Measurements from ENCODE around the gene IGFL2.

DNA sequence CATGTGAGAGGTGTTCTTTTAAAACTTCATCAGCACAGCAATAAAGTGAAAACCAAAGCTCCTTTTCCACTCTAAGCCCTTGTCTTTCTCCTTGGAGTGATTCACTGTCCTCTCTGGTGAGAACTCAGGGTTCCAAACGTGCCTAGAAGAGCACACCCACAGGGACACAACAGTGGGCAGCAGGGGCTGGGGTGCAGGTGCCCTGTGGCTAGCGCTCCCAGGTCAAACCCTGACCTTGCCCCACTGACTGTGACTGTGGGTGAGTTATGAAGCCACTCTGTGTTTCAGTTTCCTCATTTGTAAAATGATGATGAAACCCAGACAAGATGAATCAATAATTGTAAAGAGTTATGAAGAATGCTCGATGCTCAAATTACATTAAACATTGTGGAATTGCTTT, 43.9 kb downstream of the IGFL2 start:
- TF ChIP-seq CTCF (IDR thresholded peaks at IDR 0.05; ENCODE audit: low read depth, low read length, missing input control), result no peak
- TF ChIP-seq REST (IDR thresholded peaks at IDR 0.05), result no peak
- TF ChIP-seq SP1 (IDR thresholded peaks at IDR 0.05), result peak; percentile 50
- no peak for TF ChIP-seq TAF1 (conservative IDR thresholded peaks at IDR 0.05)
